Tibial nerve (tissue), 4 donors: ENCODE results near the gene RRAS2. TPM values are rescaled to one million over a fixed set of nuclear protein-coding genes. Genes with fewer than 3 reads are reported as not detected.
"Not testable (repeated sequence)": the region's sequence is repeated elsewhere in the genome, so short reads cannot be mapped to it uniquely, and the experiment has no call there.

ENCODE experiments used
- DNase-seq, 2 donors: peaks; one replicate each; pipeline ENCODE4 v3.0.0-alpha.2; 2019; ENCODE audit warnings: low spot score in 2 of 2
- H3K27ac ChIP-seq, 4 donors: fragments of 200-600 bp; sonication (generic) in 3 of 4; one replicate each; pipeline ENCODE4 v1.5.1; 2017 to 2019; ENCODE audit warnings: mild to moderate bottlenecking in 1 of 4
- H3K27me3 ChIP-seq, 2 donors: fragments of 200-600 bp; sonication (generic) in 1 of 2; one replicate each; pipeline versions ENCODE4 v1.5.1 to v1.6.0; 2017 to 2019
- H3K36me3 ChIP-seq, 3 donors: fragments of 200-600 bp; sonication (generic); one replicate each; pipeline ENCODE4 v1.5.1; 2018 to 2019
- H3K4me1 ChIP-seq, 4 donors: fragments of 200-600 bp; sonication (generic) in 3 of 4; one replicate each; pipeline ENCODE4 v1.5.1; 2017 to 2019
- H3K4me3 ChIP-seq, 4 donors: fragments of 200-600 bp; sonication (generic) in 3 of 4; one replicate each; pipeline ENCODE4 v1.5.1; 2017 to 2019; ENCODE audit warnings: mild to moderate bottlenecking in 1 of 4, moderate library complexity in 1 of 4
- H3K9me3 ChIP-seq, 4 donors: fragments of 200-600 bp; sonication (generic) in 3 of 4; one replicate each; pipeline ENCODE4 v1.5.1; 2017 to 2019
- CTCF ChIP-seq, 5 experiments: fragments of 200-600 bp in 3 of 5; fragments of 450-650 bp in 2 of 5; sonication (generic) in 3 of 5; IDR thresholded peaks; one replicate each; pipeline ENCODE4 v1.5.1; 2016 to 2019; ENCODE audit warnings: antibody characterized with exemption in 5 of 5, mild to moderate bottlenecking in 3 of 5, moderate library complexity in 2 of 5
- EP300 ChIP-seq, 2 donors: sonication (generic); formaldehyde crosslinking; IDR thresholded peaks; one replicate each; pipeline ENCODE4 v1.6.1; 2017; ENCODE audit warnings: antibody characterized with exemption in 2 of 2, mild to moderate bottlenecking in 1 of 2
- POLR2A ChIP-seq, 2 donors: fragments of 450-650 bp; IDR thresholded peaks; one replicate each; pipeline ENCODE4 v1.6.1; 2017; ENCODE audit warnings: antibody characterized with exemption in 2 of 2, mild to moderate bottlenecking in 2 of 2, moderate library complexity in 2 of 2
- WGBS, 2 donors: methylation state at CpG; one replicate each; pipeline ENCODE4 v1.1.5; 2018; 5-methylcytosine and 5-hydroxymethylcytosine counted together
- total RNA-seq, 4 donors: library from RNA; depleted of rRNA; stranded (reverse); fragments of >200 nt; gene quantifications; one replicate each; pipeline ENCODE4 v1.1.0, GENCODE V29; 2016

The RRAS2 gene
- total RNA-seq, 4 donors from 2014 or later: 43.2 to 64.0 (median 46.8) TPM

DNA sequence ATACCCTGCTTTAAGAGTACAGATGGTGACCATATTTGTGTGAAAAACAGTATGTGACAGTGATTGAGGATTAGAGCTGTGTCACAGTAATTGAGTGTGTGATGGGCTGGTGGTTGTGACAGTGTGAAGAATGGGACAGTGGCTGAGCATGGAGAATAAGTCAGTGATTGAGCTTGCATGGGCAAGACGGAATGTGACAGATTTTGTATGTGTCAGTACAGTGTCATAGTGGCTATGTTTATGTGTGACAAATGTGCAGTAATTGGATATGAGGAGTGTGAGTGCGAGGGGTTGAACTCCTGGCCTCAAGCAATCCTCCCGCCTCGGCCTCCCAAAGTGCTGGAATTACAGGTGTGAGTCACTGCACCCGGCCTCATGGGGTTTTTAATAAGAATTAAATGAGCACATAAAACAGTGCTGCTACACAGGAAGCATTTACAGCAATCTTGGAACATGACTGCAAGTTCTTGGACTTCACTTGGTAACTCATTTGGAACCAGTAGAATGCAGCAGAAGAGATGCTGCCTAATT, 583 bp upstream of the RRAS2 start:
- Histone ChIP-seq H3K4me1 (peaks cover 0 to 19% (median 4%) of the 10 kb centered on the region in 4 donors), H3K36me3 (no peaks in the 10 kb centered on the region), H3K4me3 (peak overlapping the region in 3 of 4 donors; percentile 34 to 93 (median 86)), H3K27me3 (no peaks in the 10 kb centered on the region), H3K27ac (peak overlapping the region in 2 of 4 donors; percentile 45 to 89), H3K9me3 (no peaks in the 10 kb centered on the region)
- TF ChIP-seq POLR2A (IDR thresholded peaks at IDR 0.05): no peak
- WGBS, 2 donors: 71 to 85% methylated on average over 5 of the region's 5 CpGs
- no peak for DNase-seq

GRCh38 chr11:14357881-14358728, 878 bp downstream of the RRAS2 start:
- H3K36me3 ChIP-seq: no peaks in the 10 kb centered on the region
- H3K27me3 ChIP-seq: no peaks in the 10 kb centered on the region
- TF ChIP-seq CTCF (IDR thresholded peaks at IDR 0.05): no peak
- no peak for TF ChIP-seq EP300 (IDR thresholded peaks at IDR 0.05)
- no peak for TF ChIP-seq POLR2A (IDR thresholded peaks at IDR 0.05)
- peak overlapping the region; percentile 66 to 94 (median 90) for H3K4me3 ChIP-seq
- H3K27ac ChIP-seq: peak overlapping the region; percentile 34 to 89 (median 69)
- peaks cover 0 to 19% (median 4%) of the 10 kb centered on the region in 4 donors for H3K4me1 ChIP-seq
- no peak for DNase-seq
- 1 to 5% methylated on average over 11 to 43 of the region's 73 CpGs for WGBS, 2 donors
- no peaks in the 10 kb centered on the region for H3K9me3 ChIP-seq

GRCh38 chr11:14356342-14356741, 2.6 kb downstream of the RRAS2 start:
- Histone ChIP-seq H3K27ac (no peak overlapping the region), H3K4me3 (no peak overlapping the region), H3K9me3 (no peaks in the 10 kb centered on the region), H3K36me3 (no peaks in the 10 kb centered on the region), H3K27me3 (no peaks in the 10 kb centered on the region), H3K4me1 (peaks cover 0 to 19% (median 4%) of the 10 kb centered on the region in 4 donors)
- no peak for DNase-seq
- no peak for TF ChIP-seq CTCF (IDR thresholded peaks at IDR 0.05)
- no peak for TF ChIP-seq POLR2A (IDR thresholded peaks at IDR 0.05)
- no peak for TF ChIP-seq EP300 (IDR thresholded peaks at IDR 0.05)
- WGBS, 2 donors: 96% methylated on average over 2 of the region's 2 CpGs

GRCh38 chr11:14354604-14355003, 4.4 kb downstream of the RRAS2 start:
- DNase-seq, H3K4me3 ChIP-seq, H3K27ac ChIP-seq, H3K36me3 ChIP-seq, H3K27me3 ChIP-seq, H3K9me3 ChIP-seq: not testable (repeated sequence)
- H3K4me1 ChIP-seq: peaks cover 0 to 19% (median 4%) of the 10 kb centered on the region in 4 donors
- 93 to 95% methylated on average over 7 of the region's 7 CpGs for WGBS, 2 donors

DNA sequence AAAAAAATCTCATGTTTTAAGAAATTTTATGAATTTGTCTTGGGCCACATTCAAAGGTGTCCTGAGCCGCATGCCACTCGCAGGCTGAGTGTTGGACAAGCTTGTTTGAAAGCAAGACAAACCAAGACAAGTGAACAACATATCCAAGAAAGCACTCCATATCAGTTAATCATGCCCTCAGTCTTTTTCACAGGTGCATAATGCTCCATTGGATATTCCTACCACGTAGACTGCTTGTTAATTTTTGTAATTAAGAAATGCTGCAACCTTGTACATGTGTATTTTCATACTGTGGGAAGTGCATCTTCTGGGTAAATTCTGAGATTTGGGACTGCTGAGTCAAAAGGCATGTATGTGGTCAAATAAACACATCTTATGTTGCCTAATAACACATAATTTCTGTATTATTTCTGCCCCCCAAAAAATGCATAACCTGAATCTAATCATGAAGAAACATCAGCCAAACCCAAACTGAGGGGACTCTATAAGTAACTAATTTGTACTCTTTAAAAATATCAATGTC, 8.2 kb downstream of the RRAS2 start:
- H3K27me3 ChIP-seq: no peaks in the 10 kb centered on the region
- 93 to 97% methylated on average over 3 of the region's 3 CpGs for WGBS, 2 donors
- H3K4me3 ChIP-seq: no peak overlapping the region
- H3K36me3 ChIP-seq: no peaks in the 10 kb centered on the region
- DNase-seq: no peak
- TF ChIP-seq CTCF (IDR thresholded peaks at IDR 0.05) (no peak), EP300 (IDR thresholded peaks at IDR 0.05) (no peak), POLR2A (IDR thresholded peaks at IDR 0.05) (no peak)
- H3K9me3 ChIP-seq: peaks cover 0 to 4% (median 0%) of the 10 kb centered on the region in 4 donors
- H3K27ac ChIP-seq: no peak overlapping the region
- no peaks in the 10 kb centered on the region for H3K4me1 ChIP-seq

- no peaks in the 10 kb centered on the region for H3K4me1 ChIP-seq
- no peak for DNase-seq
- H3K4me3 ChIP-seq: no peak overlapping the region
- no peak for TF ChIP-seq EP300 (IDR thresholded peaks at IDR 0.05)
- TF ChIP-seq CTCF (IDR thresholded peaks at IDR 0.05): no peak
- no peak for TF ChIP-seq POLR2A (IDR thresholded peaks at IDR 0.05)
- H3K36me3 ChIP-seq: no peaks in the 10 kb centered on the region
- WGBS, 2 donors: 89 to 94% methylated on average over 2 of the region's 2 CpGs
- H3K9me3 ChIP-seq: peaks cover 0 to 4% (median 0%) of the 10 kb centered on the region in 4 donors
- no peak overlapping the region for H3K27ac ChIP-seq
- H3K27me3 ChIP-seq: no peaks in the 10 kb centered on the region
These were observed 8.8 kb downstream of the RRAS2 start for GRCh38 chr11:14350215-14350614.
